PC-9 (cell line): ENCODE results near the gene RAD18. TPM values are rescaled to one million over a fixed set of nuclear protein-coding genes. Genes with fewer than 3 reads are reported as not detected.

Source experiments
- BruUV-seq: library from RNA; stranded (reverse); fragments of 400-500 nt; replicated peaks from 2 replicates; lab custom pipeline; 2021; lab: Mats Ljungman, UMichigan
- CTCF ChIA-PET: fragments of 300-600 bp; sonication (Branson Sonifier 250); formaldehyde crosslinking; loops from one replicate; lab custom pipeline; 2022; ENCODE audit warnings: antibody characterized with exemption; lab: Charles Lee
- POLR2A ChIA-PET: fragments of 300-600 bp; sonication (Branson Sonifier 250); formaldehyde crosslinking; loops from one replicate; lab custom pipeline; 2022; ENCODE audit warnings: antibody characterized with exemption; ENCODE audit not compliant: unreplicated experiment; lab: Charles Lee
- DNase-seq, 2 experiments: peaks; one replicate each; pipeline versions ENCODE4 v3.0.0 to v3.0.0-alpha.2; 2015 to 2022; ENCODE audit warnings: mixed read lengths in 1 of 2
- H2AFZ ChIP-seq: fragments of 200-600 bp; sonication (generic); 2 replicates; pipeline ENCODE4 v1.8.1; 2017; ENCODE audit warnings: antibody characterized with exemption
- H3F3A ChIP-seq: fragments of 200-600 bp; sonication (generic); 2 replicates; pipeline ENCODE4 v1.8.1; 2017; ENCODE audit warnings: antibody characterized with exemption, mild to moderate bottlenecking, low read depth; ENCODE audit not compliant: insufficient read depth
- H3K27ac ChIP-seq: fragments of 200-600 bp; sonication (generic); 2 replicates; pipeline ENCODE4 v1.6.1; 2016; ENCODE audit warnings: mixed run types
- H3K27me3 ChIP-seq: fragments of 200-600 bp; sonication (generic); 2 replicates; pipeline ENCODE4 v1.6.1; 2016; ENCODE audit warnings: low read depth, mixed run types; ENCODE audit not compliant: insufficient read depth
- H3K36me3 ChIP-seq: fragments of 200-600 bp; sonication (generic); 2 replicates; pipeline ENCODE4 v1.6.1; 2016; ENCODE audit warnings: low read depth, mixed run types
- H3K4me1 ChIP-seq: fragments of 200-600 bp; sonication (generic); replicated peaks from 2 replicates; pipeline ENCODE4 v1.6.1; 2016; ENCODE audit warnings: mixed run types; ENCODE audit not compliant: insufficient read depth
- H3K4me2 ChIP-seq: fragments of 200-600 bp; sonication (generic); 2 replicates; pipeline ENCODE4 v1.6.1; 2017; ENCODE audit warnings: mixed run types
- H3K4me3 ChIP-seq: fragments of 200-600 bp; sonication (generic); 2 replicates; pipeline ENCODE4 v1.6.1; 2016; ENCODE audit warnings: mixed run types
- H3K79me2 ChIP-seq: fragments of 200-600 bp; sonication (generic); 2 replicates; pipeline ENCODE4 v1.6.1; 2017; ENCODE audit warnings: low read depth, mixed run types
- H3K9me2 ChIP-seq: fragments of 200-600 bp; sonication (generic); 2 replicates; pipeline ENCODE4 v1.8.1; 2017; ENCODE audit warnings: mild to moderate bottlenecking; ENCODE audit not compliant: insufficient read depth
- H3K9me3 ChIP-seq: fragments of 200-600 bp; sonication (generic); 2 replicates; pipeline ENCODE4 v1.8.1; 2016; ENCODE audit warnings: low read depth; ENCODE audit not compliant: insufficient read depth
- H4K20me1 ChIP-seq: fragments of 200-600 bp; sonication (generic); 2 replicates; pipeline ENCODE4 v1.8.1; 2017; ENCODE audit not compliant: insufficient read depth
- CTCF ChIP-seq: fragments of 200-600 bp; sonication (generic); conservative IDR thresholded peaks from 2 replicates; pipeline ENCODE4 v1.6.1; 2017; ENCODE audit warnings: mixed run types, antibody characterized with exemption, mild to moderate bottlenecking, moderate library complexity
- EZH2 ChIP-seq: fragments of 200-600 bp; sonication (generic); IDR thresholded peaks from 2 replicates; pipeline ENCODE4 v1.8.0; 2017; ENCODE audit warnings: antibody characterized with exemption, low read depth
- intact Hi-C: fragments of 100-400 bp; cut with micrococcal nuclease; formaldehyde crosslinking; loops from one replicate; pipeline ENCODE4 v1.10.0; 2022; ENCODE audit not compliant: unreplicated experiment
- total RNA-seq: library from RNA; stranded (reverse); gene quantifications from 2 replicates; pipeline ENCODE4 v1.2.3, GENCODE V29; 2021

The RAD18 gene
- total RNA-seq, 1 experiment from 2014 or later, result 29.1 TPM

- no peak overlapping the region for H3K27ac ChIP-seq
- H3K27me3 ChIP-seq, result peaks cover 26% of the 10 kb centered on the region
- ChIA-PET POLR2A (no interaction called here), CTCF (no interaction called here)
- H3F3A ChIP-seq, result no peaks in the 10 kb centered on the region
- no peaks in the 10 kb centered on the region for H3K9me2 ChIP-seq
- 0 out of 2 replicates have a peak, but pooled peaks cover 6% of the 10 kb centered on the region for H3K9me3 ChIP-seq
- DNase-seq, result no peak
- H3K79me2 ChIP-seq, result no peaks in the 10 kb centered on the region
- no peaks in the 10 kb centered on the region for H3K36me3 ChIP-seq
- no peaks in the 10 kb centered on the region for H4K20me1 ChIP-seq
- no peak overlapping the region for H2AFZ ChIP-seq
- intact Hi-C loops, result no loop called here
- BruUV-seq, result no TSS peak
- H3K4me1 ChIP-seq, result no peaks in the 10 kb centered on the region
- no peak overlapping the region for H3K4me3 ChIP-seq
- no peak for TF ChIP-seq EZH2
- TF ChIP-seq CTCF, result no peak
- H3K4me2 ChIP-seq, result no peak overlapping the region
Observed at GRCh38 chr3:8984081-8984480, 20.8 kb upstream of the RAD18 start.

GRCh38 chr3:8983591-8983990 is 20.3 kb upstream of the RAD18 start:
- Histone ChIP-seq H3K4me2 (no peak overlapping the region), H3K79me2 (no peaks in the 10 kb centered on the region), H3K36me3 (no peaks in the 10 kb centered on the region), H3K27me3 (peaks cover 31% of the 10 kb centered on the region), H4K20me1 (no peaks in the 10 kb centered on the region), H3K9me2 (no peaks in the 10 kb centered on the region), H3K9me3 (0 out of 2 replicates have a peak, but pooled peaks cover 6% of the 10 kb centered on the region), H3F3A (no peaks in the 10 kb centered on the region), H2AFZ (no peak overlapping the region), H3K27ac (no peak overlapping the region), H3K4me3 (no peak overlapping the region), H3K4me1 (no peaks in the 10 kb centered on the region)
- intact Hi-C loops, result no loop called here
- no TSS peak for BruUV-seq
- DNase-seq, result no peak
- CTCF ChIA-PET, result no interaction called here
- POLR2A ChIA-PET, result no interaction called here
- no peak for TF ChIP-seq CTCF

GRCh38 chr3:8983026-8983425 is 19.8 kb upstream of the RAD18 start:
- DNase-seq, result no peak
- Histone ChIP-seq H3K4me1 (no peaks in the 10 kb centered on the region), H3K79me2 (no peaks in the 10 kb centered on the region), H3K4me2 (no peak overlapping the region), H3K27me3 (peaks cover 37% of the 10 kb centered on the region), H3K4me3 (no peak overlapping the region), H3K27ac (no peak overlapping the region), H2AFZ (no peak overlapping the region), H3K9me3 (0 out of 2 replicates have a peak, but pooled peaks cover 6% of the 10 kb centered on the region), H3K9me2 (no peaks in the 10 kb centered on the region), H3F3A (no peaks in the 10 kb centered on the region), H3K36me3 (no peaks in the 10 kb centered on the region), H4K20me1 (no peaks in the 10 kb centered on the region)
- CTCF ChIA-PET, result no interaction called here
- BruUV-seq, result no TSS peak
- TF ChIP-seq EZH2 (no peak), CTCF (no peak)
- POLR2A ChIA-PET, result no interaction called here
- intact Hi-C loops, result no loop called here
